Loucy (cell line): ENCODE measurements around the gene BCL11A.

Experiments
- H2AFZ ChIP-seq: fragments of 200-600 bp; sonication (generic); 2 replicates; pipeline ENCODE4 v1.6.0; 2016; ENCODE audit warnings: antibody characterized with exemption, mild to moderate bottlenecking, low read length, moderate library complexity
- H3F3A ChIP-seq: fragments of 200-600 bp; 2 replicates; pipeline ENCODE4 v1.6.0; 2016; ENCODE audit warnings: antibody characterized with exemption, low read depth, mild to moderate bottlenecking
- H3K27me3 ChIP-seq: fragments of 200-600 bp; sonication (generic); 2 replicates; pipeline ENCODE4 v1.6.1; 2014; ENCODE audit warnings: low read length, mild to moderate bottlenecking; ENCODE audit not compliant: insufficient read depth, poor library complexity, severe bottlenecking
- H3K36me3 ChIP-seq: fragments of 200-600 bp; sonication (generic); 2 replicates; pipeline ENCODE4 v1.6.1; 2016; ENCODE audit warnings: low read length; ENCODE audit not compliant: insufficient read depth
- H3K4me1 ChIP-seq: fragments of 200-600 bp; sonication (generic); 2 replicates; pipeline ENCODE4 v1.5.1; 2014; ENCODE audit warnings: low read length, mild to moderate bottlenecking; ENCODE audit not compliant: insufficient read depth, poor library complexity, severe bottlenecking
- H3K4me2 ChIP-seq: fragments of 200-600 bp; sonication (generic); 2 replicates; pipeline ENCODE4 v1.6.0; 2014; ENCODE audit warnings: antibody characterized with exemption, low read length, low read depth, mild to moderate bottlenecking; ENCODE audit not compliant: poor library complexity, severe bottlenecking
- H3K4me3 ChIP-seq: fragments of 200-600 bp; sonication (generic); 2 replicates; pipeline ENCODE4 v1.5.1; 2014; ENCODE audit warnings: low read length, mild to moderate bottlenecking, mixed read lengths; ENCODE audit not compliant: poor library complexity, severe bottlenecking
- H3K79me2 ChIP-seq: fragments of 200-600 bp; sonication (generic); 2 replicates; pipeline ENCODE4 v1.6.1; 2014; ENCODE audit warnings: low read length; ENCODE audit not compliant: insufficient read depth
- H3K9ac ChIP-seq: fragments of 200-600 bp; sonication (generic); 2 replicates; pipeline ENCODE4 v1.6.0; 2014; ENCODE audit warnings: mild to moderate bottlenecking, low read depth, low read length, moderate library complexity; ENCODE audit not compliant: poor library complexity, severe bottlenecking
- H3K9me2 ChIP-seq: fragments of 200-600 bp; sonication (generic); replicated peaks from 2 replicates; pipeline ENCODE4 v1.6.1; 2016; ENCODE audit warnings: low read depth, low read length, mixed read lengths
- H3K9me3 ChIP-seq: fragments of 200-600 bp; sonication (generic); 2 replicates; pipeline ENCODE4 v1.6.1; 2014; ENCODE audit warnings: mild to moderate bottlenecking, antibody characterized with exemption, low read length, low read depth; ENCODE audit not compliant: insufficient read depth
- H4K20me1 ChIP-seq: fragments of 200-600 bp; sonication (generic); 2 replicates; pipeline ENCODE4 v1.6.0; 2014; ENCODE audit warnings: antibody characterized with exemption, low read length, mild to moderate bottlenecking; ENCODE audit not compliant: insufficient read depth, poor library complexity, severe bottlenecking
- EZH2phosphoT487 ChIP-seq: fragments of 200-600 bp; IDR thresholded peaks from 2 replicates; pipeline ENCODE4 v1.6.1; 2018; ENCODE audit warnings: antibody characterized with exemption, mild to moderate bottlenecking, moderate library complexity, borderline replicate concordance
- TF ChIP-seq, protein P1 (sequence below): fragments of 200-600 bp; sonication (generic); conservative IDR thresholded peaks from 2 replicates; pipeline ENCODE4 v1.5.1; 2014; ENCODE audit warnings: mild to moderate bottlenecking, antibody characterized with exemption, low read length

Gene BCL11A

DNA sequence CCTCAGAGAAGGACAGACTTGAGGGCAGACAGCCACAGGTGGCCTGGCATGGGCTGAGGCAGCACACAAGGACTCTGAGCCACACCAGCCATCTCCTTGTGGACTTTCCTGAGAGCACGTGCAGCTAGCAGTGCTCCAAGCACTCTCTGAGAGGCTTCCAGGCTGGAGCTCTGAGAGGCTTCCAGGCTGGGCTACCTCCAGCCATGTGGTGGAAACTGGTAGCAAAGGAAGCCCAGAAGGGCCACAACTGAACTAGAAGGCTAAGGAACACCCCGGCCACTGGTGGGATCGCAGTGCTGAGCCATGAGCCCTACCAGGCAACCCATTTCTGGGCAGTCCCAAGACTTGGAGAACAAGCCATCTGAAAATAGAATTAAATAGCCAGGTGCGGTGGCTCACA, 39.5 kb downstream of the BCL11A start:
- TF ChIP-seq EZH2phosphoT487: no peak
- TF ChIP-seq, protein P1, sequence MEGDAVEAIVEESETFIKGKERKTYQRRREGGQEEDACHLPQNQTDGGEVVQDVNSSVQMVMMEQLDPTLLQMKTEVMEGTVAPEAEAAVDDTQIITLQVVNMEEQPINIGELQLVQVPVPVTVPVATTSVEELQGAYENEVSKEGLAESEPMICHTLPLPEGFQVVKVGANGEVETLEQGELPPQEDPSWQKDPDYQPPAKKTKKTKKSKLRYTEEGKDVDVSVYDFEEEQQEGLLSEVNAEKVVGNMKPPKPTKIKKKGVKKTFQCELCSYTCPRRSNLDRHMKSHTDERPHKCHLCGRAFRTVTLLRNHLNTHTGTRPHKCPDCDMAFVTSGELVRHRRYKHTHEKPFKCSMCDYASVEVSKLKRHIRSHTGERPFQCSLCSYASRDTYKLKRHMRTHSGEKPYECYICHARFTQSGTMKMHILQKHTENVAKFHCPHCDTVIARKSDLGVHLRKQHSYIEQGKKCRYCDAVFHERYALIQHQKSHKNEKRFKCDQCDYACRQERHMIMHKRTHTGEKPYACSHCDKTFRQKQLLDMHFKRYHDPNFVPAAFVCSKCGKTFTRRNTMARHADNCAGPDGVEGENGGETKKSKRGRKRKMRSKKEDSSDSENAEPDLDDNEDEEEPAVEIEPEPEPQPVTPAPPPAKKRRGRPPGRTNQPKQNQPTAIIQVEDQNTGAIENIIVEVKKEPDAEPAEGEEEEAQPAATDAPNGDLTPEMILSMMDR: no peak
- Histone ChIP-seq H3K79me2 (peaks cover 28% of the 10 kb centered on the region; the same call in 1 of the 2 replicates), H3K27me3 (no peaks in the 10 kb centered on the region), H3K9me3 (no peaks in the 10 kb centered on the region), H3K9ac (no peak overlapping the region), H2AFZ (no peak overlapping the region), H3K9me2 (no peaks in the 10 kb centered on the region), H4K20me1 (no peaks in the 10 kb centered on the region), H3K36me3 (peaks cover 24% of the 10 kb centered on the region; the same call in 1 of the 2 replicates), H3K4me2 (no peak overlapping the region), H3K4me1 (no peaks in the 10 kb centered on the region), H3F3A (no peaks in the 10 kb centered on the region), H3K4me3 (no peak overlapping the region)

DNA sequence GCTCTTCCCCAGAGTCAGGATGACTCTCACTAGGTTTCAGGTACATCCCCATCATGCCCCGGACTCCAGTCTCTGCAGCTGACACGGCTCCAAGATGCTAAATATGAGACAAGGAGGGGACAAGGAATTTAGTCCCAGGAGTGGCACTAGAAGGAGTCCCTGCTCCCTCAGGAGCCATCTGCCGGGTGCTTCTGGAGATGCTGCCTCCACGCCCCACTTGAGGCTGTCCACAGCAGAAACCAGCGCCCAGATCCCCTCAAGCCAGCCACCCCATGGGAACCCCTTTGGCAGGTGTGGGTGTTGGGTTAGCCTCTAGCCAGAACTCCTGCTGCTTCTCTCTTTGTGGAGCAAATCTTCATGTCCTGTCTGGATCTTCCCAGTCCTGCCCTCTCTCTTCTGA, 40.3 kb downstream of the BCL11A start:
- Histone ChIP-seq H2AFZ (no peak overlapping the region), H3K27me3 (no peaks in the 10 kb centered on the region), H3K4me3 (no peak overlapping the region), H3F3A (no peaks in the 10 kb centered on the region), H4K20me1 (no peaks in the 10 kb centered on the region), H3K4me2 (no peak overlapping the region), H3K9ac (no peak overlapping the region), H3K9me2 (no peaks in the 10 kb centered on the region), H3K4me1 (no peaks in the 10 kb centered on the region), H3K79me2 (peaks cover 30% of the 10 kb centered on the region; the same call in 1 of the 2 replicates), H3K9me3 (no peaks in the 10 kb centered on the region), H3K36me3 (peaks cover 20% of the 10 kb centered on the region; the same call in 1 of the 2 replicates)
- TF ChIP-seq EZH2phosphoT487: no peak

DNA sequence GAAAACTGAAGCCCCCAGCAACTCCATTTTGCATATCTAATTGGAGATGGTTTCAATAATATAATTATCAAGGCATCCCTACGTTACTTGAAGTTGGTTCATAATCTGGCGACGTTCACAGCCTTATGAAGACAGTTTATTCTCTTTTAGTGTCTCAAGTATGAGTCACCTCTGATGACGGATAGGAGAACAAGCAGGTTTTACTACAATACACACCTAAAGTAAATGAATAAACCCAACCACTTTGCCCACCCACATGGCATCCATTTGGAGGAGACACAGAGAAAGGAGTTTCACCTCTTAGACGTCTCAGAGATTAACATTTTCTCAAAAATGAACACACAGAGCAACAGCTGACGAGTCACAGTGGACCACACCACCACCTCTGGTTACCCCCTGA, 40.8 kb downstream of the BCL11A start:
- H4K20me1 ChIP-seq: no peaks in the 10 kb centered on the region
- no peak overlapping the region for H3K4me2 ChIP-seq
- H3F3A ChIP-seq: no peaks in the 10 kb centered on the region
- H3K4me3 ChIP-seq: no peak overlapping the region
- H3K9me2 ChIP-seq: no peaks in the 10 kb centered on the region
- H3K4me1 ChIP-seq: no peaks in the 10 kb centered on the region
- H3K27me3 ChIP-seq: no peaks in the 10 kb centered on the region
- H2AFZ ChIP-seq: no peak overlapping the region
- TF ChIP-seq EZH2phosphoT487: no peak
- TF ChIP-seq, protein P1: no peak
- peaks cover 20% of the 10 kb centered on the region; the same call in 1 of the 2 replicates for H3K36me3 ChIP-seq
- H3K9me3 ChIP-seq: no peaks in the 10 kb centered on the region
- H3K9ac ChIP-seq: no peak overlapping the region
- H3K79me2 ChIP-seq: peaks cover 28% of the 10 kb centered on the region; the same call in 1 of the 2 replicates

DNA sequence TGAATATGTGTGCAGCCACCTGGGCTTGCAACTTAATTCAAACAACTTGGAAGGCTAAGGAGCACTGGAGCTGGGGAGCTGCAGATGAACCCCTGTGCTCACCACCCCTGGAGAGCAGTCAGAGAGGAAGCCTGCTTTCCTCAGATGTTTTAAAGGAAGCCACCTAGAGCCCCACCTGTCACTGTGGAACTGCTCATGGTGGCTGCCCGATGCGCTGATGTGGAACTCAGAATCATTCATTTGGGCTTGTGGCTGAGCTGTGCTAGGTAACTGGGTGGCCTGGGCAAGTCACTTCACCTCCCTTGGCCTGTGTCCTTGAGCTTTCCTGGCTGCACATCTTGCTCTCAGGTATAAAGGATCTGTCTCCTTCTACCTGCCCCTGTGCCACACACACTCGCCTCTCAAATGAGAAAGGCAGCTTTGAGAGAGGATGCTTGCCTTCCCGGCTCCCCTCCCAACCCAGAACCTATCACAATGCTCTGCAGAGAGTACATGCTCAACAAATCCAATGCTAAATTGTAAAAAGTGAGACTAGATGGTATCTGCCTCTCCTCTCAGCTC, 41.3 kb downstream of the BCL11A start:
- no peaks in the 10 kb centered on the region for H3F3A ChIP-seq
- peaks cover 23% of the 10 kb centered on the region; the same call in 1 of the 2 replicates for H3K79me2 ChIP-seq
- H3K9me2 ChIP-seq: no peaks in the 10 kb centered on the region
- H3K27me3 ChIP-seq: no peaks in the 10 kb centered on the region
- no peak overlapping the region for H3K4me3 ChIP-seq
- peaks cover 20% of the 10 kb centered on the region; the same call in 1 of the 2 replicates for H3K36me3 ChIP-seq
- no peak overlapping the region for H3K4me2 ChIP-seq
- no peaks in the 10 kb centered on the region for H3K4me1 ChIP-seq
- H3K9me3 ChIP-seq: no peaks in the 10 kb centered on the region
- H3K9ac ChIP-seq: no peak overlapping the region
- H2AFZ ChIP-seq: no peak overlapping the region
- H4K20me1 ChIP-seq: no peaks in the 10 kb centered on the region
- TF ChIP-seq, protein P1: no peak
- no peak for TF ChIP-seq EZH2phosphoT487
